Dendritic cell treated with granulocyte-macrophage colony-stimulating factor and Interleukin-4, amounts not matched to agents 40 ng/mL and 50 ng/mL, for 4 days (primary cell): ENCODE data around the gene MN1.

Source experiments
- H3K27ac Mint-ChIP-seq: one replicate; pipeline ENCODE4 v1.8.0; 2022; ENCODE audit warnings: mild to moderate bottlenecking, mixed read lengths
- H3K27me3 Mint-ChIP-seq: one replicate; pipeline ENCODE4 v1.8.0; 2022; ENCODE audit warnings: mild to moderate bottlenecking, mixed read lengths
- H3K36me3 Mint-ChIP-seq: one replicate; pipeline ENCODE4 v1.8.0; 2022; ENCODE audit warnings: low read depth, mixed read lengths
- H3K4me1 Mint-ChIP-seq: one replicate; pipeline ENCODE4 v1.8.0; 2022; ENCODE audit warnings: low read depth, mixed read lengths
- H3K4me3 Mint-ChIP-seq: one replicate; pipeline ENCODE4 v1.8.0; 2022; ENCODE audit warnings: mild to moderate bottlenecking, moderate library complexity, mixed read lengths
- H3K9me3 Mint-ChIP-seq: one replicate; pipeline ENCODE4 v1.8.0; 2022; ENCODE audit warnings: mixed read lengths
- intact Hi-C: fragments of 100-400 bp; cut with micrococcal nuclease; formaldehyde crosslinking; loops from one replicate; pipeline ENCODE4 v1.15.0; 2022

MN1 gene

GRCh38 chr22:27811778-27812177, 10.2 kb upstream of the MN1 start:
- intact Hi-C loops = no loop called here
- peaks cover 5% of the 10 kb centered on the region for H3K27me3 Mint-ChIP-seq

GRCh38 chr22:27810609-27811151, 9.1 kb upstream of the MN1 start:
- Mint-ChIP-seq H3K27me3 (peaks cover 5% of the 10 kb centered on the region), H3K9me3 (no peaks in the 10 kb centered on the region), H3K36me3 (no peaks in the 10 kb centered on the region), H3K27ac (no peak overlapping the region), H3K4me1 (no peaks in the 10 kb centered on the region), H3K4me3 (no peak overlapping the region)
- intact Hi-C loops = no loop called here

More at GRCh38 chr22:27811778-27812177, 10.2 kb upstream of the MN1 start:
- Mint-ChIP-seq H3K27ac (no peak overlapping the region), H3K4me3 (no peak overlapping the region), H3K36me3 (no peaks in the 10 kb centered on the region), H3K9me3 (no peaks in the 10 kb centered on the region), H3K4me1 (no peaks in the 10 kb centered on the region)

DNA sequence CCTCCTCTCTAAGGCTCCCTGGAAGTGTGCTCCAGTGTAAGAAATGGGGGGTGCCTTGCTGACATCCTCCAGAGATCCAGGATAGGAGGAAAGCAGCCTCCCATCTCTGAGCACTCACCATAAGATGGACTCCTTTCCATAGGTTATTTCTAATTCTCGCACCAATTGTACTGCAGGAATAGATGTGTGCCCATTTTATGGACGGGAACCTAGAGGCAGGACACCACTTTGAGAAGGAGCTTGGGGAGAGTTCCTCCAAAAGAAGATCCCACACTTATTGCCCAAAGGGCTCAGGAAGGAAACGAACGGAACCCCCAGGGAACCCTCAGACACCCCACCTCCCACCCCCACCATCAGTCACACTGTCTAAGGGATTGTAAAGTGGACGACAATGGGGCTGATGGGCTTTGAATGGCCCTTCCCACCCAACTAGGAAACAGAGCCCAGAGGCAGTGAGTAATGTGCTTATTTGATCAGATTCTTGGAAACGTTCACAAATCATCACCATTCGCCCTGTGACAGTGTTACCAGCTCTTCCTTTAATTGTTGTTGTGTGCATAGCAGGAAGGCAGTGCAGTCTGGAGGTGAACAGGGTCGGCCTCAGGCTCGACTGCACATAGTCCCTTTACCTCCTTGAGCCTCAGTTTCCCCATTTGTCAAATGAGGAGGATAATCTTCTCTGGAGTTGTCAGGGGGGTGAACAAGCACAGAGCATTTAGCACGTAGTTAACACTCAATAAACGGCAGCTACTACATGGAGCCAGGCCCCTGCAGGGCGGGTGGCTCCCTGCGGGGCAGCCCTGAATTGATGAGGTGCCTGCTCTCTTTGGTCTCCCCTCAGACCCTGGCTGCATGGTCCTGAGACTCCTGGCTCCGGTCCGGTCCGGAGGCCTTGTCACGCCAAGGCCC, 8.4 kb upstream of the MN1 start:
- H3K36me3 Mint-ChIP-seq = no peaks in the 10 kb centered on the region
- H3K9me3 Mint-ChIP-seq = no peaks in the 10 kb centered on the region
- H3K4me3 Mint-ChIP-seq = no peak overlapping the region
- intact Hi-C loops = loop anchor here (10.0 kb wide), 1 partner anchor 975 kb away; no protein-coding TSS in a partner anchor
- peaks cover 1% of the 10 kb centered on the region for H3K4me1 Mint-ChIP-seq
- H3K27ac Mint-ChIP-seq = no peak overlapping the region
- peaks cover 11% of the 10 kb centered on the region for H3K27me3 Mint-ChIP-seq

GRCh38 chr22:27809226-27809603, 7.7 kb upstream of the MN1 start:
- Mint-ChIP-seq H3K4me3 (no peak overlapping the region), H3K27ac (no peak overlapping the region), H3K27me3 (peaks cover 19% of the 10 kb centered on the region), H3K9me3 (no peaks in the 10 kb centered on the region), H3K4me1 (peaks cover 8% of the 10 kb centered on the region), H3K36me3 (no peaks in the 10 kb centered on the region)
- intact Hi-C loops = loop anchor here (10.0 kb wide), 1 partner anchor 974 kb away; no protein-coding TSS in a partner anchor

- no peaks in the 10 kb centered on the region for H3K36me3 Mint-ChIP-seq
- intact Hi-C loops = loop anchor here (10.0 kb wide), 1 partner anchor 974 kb away; no protein-coding TSS in a partner anchor
- peaks cover 11% of the 10 kb centered on the region for H3K4me1 Mint-ChIP-seq
- H3K4me3 Mint-ChIP-seq = no peak overlapping the region
- peaks cover 22% of the 10 kb centered on the region for H3K27me3 Mint-ChIP-seq
- H3K27ac Mint-ChIP-seq = no peak overlapping the region
- H3K9me3 Mint-ChIP-seq = no peaks in the 10 kb centered on the region
Measured at GRCh38 chr22:27808451-27809225, 7.1 kb upstream of the MN1 start.

DNA sequence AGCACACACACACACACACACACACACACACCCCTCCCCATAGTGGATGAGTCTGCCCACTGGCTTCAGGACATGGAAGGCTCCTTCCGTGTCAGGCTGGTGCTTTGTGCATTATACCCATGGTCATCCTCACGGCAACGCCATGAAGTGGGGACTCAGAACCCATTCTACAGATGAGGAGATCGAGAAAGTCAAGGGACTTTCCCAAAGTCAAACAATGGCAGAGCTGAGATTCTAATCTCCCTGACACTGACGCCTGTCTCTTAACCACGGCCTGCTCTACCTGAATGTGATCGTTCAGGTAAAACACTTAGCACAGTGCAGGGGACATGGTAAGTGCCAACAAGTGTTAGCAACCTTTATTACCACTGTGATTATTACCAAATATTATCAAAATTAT, 4.3 kb upstream of the MN1 start:
- Mint-ChIP-seq H3K27me3 (peaks cover 42% of the 10 kb centered on the region), H3K36me3 (peaks cover 6% of the 10 kb centered on the region), H3K9me3 (no peaks in the 10 kb centered on the region), H3K27ac (no peak overlapping the region), H3K4me1 (peaks cover 24% of the 10 kb centered on the region), H3K4me3 (no peak overlapping the region)
- intact Hi-C loops = loop anchor here (10.0 kb wide), 1 partner anchor 971 kb away; no protein-coding TSS in a partner anchor

DNA sequence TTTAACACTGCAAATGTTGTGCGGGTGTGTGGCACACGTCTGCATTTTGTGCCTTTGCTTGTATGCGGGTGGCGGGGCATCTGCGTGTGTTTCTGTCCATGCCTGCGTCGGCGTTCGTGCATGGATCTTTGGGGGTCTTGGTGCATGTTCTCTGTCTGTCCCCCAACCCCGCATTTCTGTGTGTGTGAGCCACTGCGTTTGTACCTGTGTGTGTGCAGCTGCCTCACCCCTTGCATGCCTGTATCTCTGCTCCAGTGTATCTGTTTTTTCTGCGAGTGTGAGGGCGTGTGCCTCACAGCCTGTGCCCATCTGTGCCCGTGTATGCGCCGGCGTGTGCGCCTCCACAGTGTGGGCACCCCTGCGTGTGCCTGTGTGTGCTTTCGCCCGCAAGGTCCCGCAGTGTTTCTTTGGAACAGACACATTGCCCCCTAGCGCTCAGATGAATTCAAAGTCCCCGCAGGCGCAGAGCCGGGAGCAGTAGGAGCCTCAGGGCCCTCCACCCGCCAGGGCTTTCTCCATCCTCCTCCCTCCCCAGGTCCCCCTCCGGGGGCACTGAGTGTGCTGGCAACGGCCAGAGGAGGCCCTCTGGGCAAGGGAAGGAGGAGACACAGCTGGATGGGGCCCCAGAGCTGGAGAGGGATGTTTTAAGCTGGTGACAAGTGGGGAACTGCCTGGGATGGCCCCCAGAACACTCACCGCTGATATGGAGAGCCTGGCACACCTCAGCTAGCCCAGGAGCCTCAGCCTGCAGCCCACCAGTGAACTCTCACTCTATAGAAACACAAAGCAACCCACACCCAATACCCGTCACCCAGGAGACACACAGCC, 3.1 kb upstream of the MN1 start:
- Mint-ChIP-seq H3K36me3 (peaks cover 6% of the 10 kb centered on the region), H3K4me3 (no peak overlapping the region), H3K27ac (no peak overlapping the region), H3K27me3 (peaks cover 50% of the 10 kb centered on the region), H3K4me1 (peaks cover 31% of the 10 kb centered on the region), H3K9me3 (no peaks in the 10 kb centered on the region)
- intact Hi-C loops = loop anchor here (10.0 kb wide), 1 partner anchor 970 kb away; no protein-coding TSS in a partner anchor

- H3K27ac Mint-ChIP-seq = no peak overlapping the region
- intact Hi-C loops = loop anchor here (10.0 kb wide), 1 partner anchor 969 kb away; no protein-coding TSS in a partner anchor
- H3K4me3 Mint-ChIP-seq = no peak overlapping the region
- peaks cover 33% of the 10 kb centered on the region for H3K4me1 Mint-ChIP-seq
- H3K36me3 Mint-ChIP-seq = peaks cover 6% of the 10 kb centered on the region
- no peaks in the 10 kb centered on the region for H3K9me3 Mint-ChIP-seq
- H3K27me3 Mint-ChIP-seq = peaks cover 49% of the 10 kb centered on the region
Measured at GRCh38 chr22:27803841-27804415, 2.4 kb upstream of the MN1 start.

- Mint-ChIP-seq H3K4me1 (peaks cover 36% of the 10 kb centered on the region), H3K4me3 (peak overlapping the region; percentile 81), H3K9me3 (no peaks in the 10 kb centered on the region), H3K36me3 (peaks cover 6% of the 10 kb centered on the region), H3K27ac (peak overlapping the region; percentile 54), H3K27me3 (peaks cover 48% of the 10 kb centered on the region)
- intact Hi-C loops = loop anchor here (10.0 kb wide), 1 partner anchor 968 kb away; no protein-coding TSS in a partner anchor
Measured at GRCh38 chr22:27802346-27803073, 954 bp upstream of the MN1 start.

- H3K4me1 Mint-ChIP-seq = peaks cover 38% of the 10 kb centered on the region
- H3K27ac Mint-ChIP-seq = peak overlapping the region; percentile 54
- no peaks in the 10 kb centered on the region for H3K9me3 Mint-ChIP-seq
- intact Hi-C loops = loop anchor here (10.0 kb wide), 1 partner anchor 966 kb away; no protein-coding TSS in a partner anchor
- peak overlapping the region; percentile 81 for H3K4me3 Mint-ChIP-seq
- H3K27me3 Mint-ChIP-seq = peaks cover 48% of the 10 kb centered on the region
- H3K36me3 Mint-ChIP-seq = peaks cover 6% of the 10 kb centered on the region
Measured at GRCh38 chr22:27801202-27801615, 347 bp downstream of the MN1 start.

DNA sequence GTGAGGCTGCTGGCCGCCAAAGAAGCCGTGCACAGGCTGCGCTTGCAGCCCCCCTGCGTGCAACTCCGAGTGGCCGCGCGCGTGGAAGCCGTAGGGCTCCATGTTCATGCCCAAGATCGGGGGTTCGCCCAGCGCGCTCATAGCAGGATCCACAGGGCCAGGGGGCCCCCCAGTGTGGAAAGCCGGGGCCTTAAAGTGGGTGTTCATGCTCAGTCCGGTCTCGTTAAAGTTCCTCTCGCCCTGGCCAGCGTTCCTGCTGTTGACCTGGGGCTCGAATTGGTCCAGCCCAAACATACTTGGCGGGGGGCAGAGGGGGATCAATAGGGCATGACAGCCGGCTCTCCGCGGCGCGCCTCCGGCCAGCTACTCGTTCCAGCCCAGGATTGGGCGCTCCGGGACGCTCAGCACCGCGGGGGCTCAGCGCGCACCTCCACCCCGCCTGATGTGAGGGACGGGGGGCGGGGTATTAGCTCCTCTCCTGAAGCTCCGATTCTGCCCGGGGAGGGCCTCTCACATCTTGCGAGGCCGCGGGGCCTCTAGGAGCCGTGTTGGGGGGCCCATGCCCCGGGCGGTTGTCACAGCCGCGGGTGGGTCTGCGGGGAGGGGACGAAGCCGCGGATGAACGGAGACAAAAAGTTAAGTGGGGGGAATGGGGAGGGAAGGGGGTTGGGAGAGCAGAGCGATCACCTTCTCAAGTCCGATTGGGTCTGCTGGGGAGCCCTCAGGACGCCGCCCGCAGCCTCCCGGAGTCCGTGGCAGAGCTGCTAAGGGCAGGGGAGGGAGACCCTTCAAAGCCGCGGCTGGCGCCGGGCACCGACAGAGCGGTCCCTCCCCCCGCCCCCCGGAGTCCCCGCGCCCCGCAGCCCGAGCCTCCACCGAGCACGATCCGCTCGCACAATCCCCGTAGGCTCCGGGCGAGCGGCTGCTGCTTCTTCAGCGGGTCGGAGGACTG, 1.0 kb downstream of the MN1 start:
- Mint-ChIP-seq H3K4me1 (peaks cover 45% of the 10 kb centered on the region), H3K9me3 (no peaks in the 10 kb centered on the region), H3K4me3 (peak overlapping the region; percentile 81), H3K27ac (no peak overlapping the region), H3K36me3 (peaks cover 6% of the 10 kb centered on the region), H3K27me3 (peaks cover 47% of the 10 kb centered on the region)
- intact Hi-C loops = loop anchor here (10.0 kb wide), 1 partner anchor 966 kb away; no protein-coding TSS in a partner anchor
